SK-N-SH treated with all-trans-retinoic acid at 6 μM for 48 hours (cell line): ENCODE data around the gene NUP54.

Experiments
- CSDC2 ChIP-seq: fragments of 250-450 bp; sonication (Bioruptor Pico); IDR thresholded peaks from 2 replicates; pipeline ENCODE4 v1.5.0; 2020; ENCODE audit warnings: mild to moderate bottlenecking, moderate library complexity
- ESRRG ChIP-seq: fragments of 250-450 bp; sonication (Bioruptor Pico); IDR thresholded peaks from 2 replicates; pipeline ENCODE4 v1.6.1; 2021; ENCODE audit warnings: mild to moderate bottlenecking
- PPARA ChIP-seq: fragments of 250-450 bp; sonication (Bioruptor Pico); IDR thresholded peaks from 2 replicates; pipeline ENCODE4 v1.5.0; 2020; ENCODE audit warnings: mild to moderate bottlenecking, borderline replicate concordance
- RARB ChIP-seq: fragments of 250-450 bp; sonication (Bioruptor Pico); IDR thresholded peaks from 2 replicates; pipeline ENCODE4 v1.8.0; 2021; ENCODE audit warnings: mild to moderate bottlenecking, moderate library complexity
- TOX ChIP-seq: fragments of 250-450 bp; sonication (Bioruptor Pico); IDR thresholded peaks from 2 replicates; pipeline ENCODE4 v1.8.0; 2021; ENCODE audit warnings: mild to moderate bottlenecking, moderate library complexity, borderline replicate concordance
- ZFP30 ChIP-seq: fragments of 450-650 bp; formaldehyde crosslinking; IDR thresholded peaks from 2 replicates; pipeline ENCODE4 v1.5.0; 2022; ENCODE audit warnings: mild to moderate bottlenecking, moderate library complexity
- TF ChIP-seq, protein P1 (sequence below): fragments of 250-450 bp; sonication (Bioruptor Pico); IDR thresholded peaks from 2 replicates; pipeline ENCODE4 v1.8.0; 2020; ENCODE audit warnings: mild to moderate bottlenecking, moderate library complexity, borderline replicate concordance

DNA sequence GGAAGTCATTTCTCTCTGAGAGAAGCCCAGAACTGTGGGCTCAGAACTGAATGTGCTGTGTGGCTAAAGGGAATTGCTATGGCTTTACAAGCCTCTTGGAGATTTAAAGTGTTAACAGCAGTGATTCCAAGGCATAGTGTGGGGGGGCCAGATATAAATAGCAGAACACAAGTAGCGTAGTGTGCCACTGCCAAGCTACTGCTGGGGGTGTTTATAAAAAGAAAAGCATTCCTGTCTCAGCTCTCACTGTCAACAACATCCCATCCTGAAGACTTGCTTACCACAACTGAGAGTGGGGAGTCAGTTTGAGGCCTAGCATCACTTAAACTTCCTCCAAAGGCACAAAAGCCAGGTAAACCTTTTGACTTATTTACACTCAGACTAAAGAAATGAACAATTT, 73.7 kb downstream of the NUP54 start, which contains the start of gene ART3:
- TF ChIP-seq ESRRG (CRISPR knock-in tag) (no peak), CSDC2 (CRISPR knock-in tag) (no peak), PPARA (CRISPR knock-in tag) (no peak), ZFP30 (CRISPR knock-in tag) (no peak), RARB (CRISPR knock-in tag) (no peak), TOX (CRISPR knock-in tag) (no peak)
- TF ChIP-seq, protein P1, sequence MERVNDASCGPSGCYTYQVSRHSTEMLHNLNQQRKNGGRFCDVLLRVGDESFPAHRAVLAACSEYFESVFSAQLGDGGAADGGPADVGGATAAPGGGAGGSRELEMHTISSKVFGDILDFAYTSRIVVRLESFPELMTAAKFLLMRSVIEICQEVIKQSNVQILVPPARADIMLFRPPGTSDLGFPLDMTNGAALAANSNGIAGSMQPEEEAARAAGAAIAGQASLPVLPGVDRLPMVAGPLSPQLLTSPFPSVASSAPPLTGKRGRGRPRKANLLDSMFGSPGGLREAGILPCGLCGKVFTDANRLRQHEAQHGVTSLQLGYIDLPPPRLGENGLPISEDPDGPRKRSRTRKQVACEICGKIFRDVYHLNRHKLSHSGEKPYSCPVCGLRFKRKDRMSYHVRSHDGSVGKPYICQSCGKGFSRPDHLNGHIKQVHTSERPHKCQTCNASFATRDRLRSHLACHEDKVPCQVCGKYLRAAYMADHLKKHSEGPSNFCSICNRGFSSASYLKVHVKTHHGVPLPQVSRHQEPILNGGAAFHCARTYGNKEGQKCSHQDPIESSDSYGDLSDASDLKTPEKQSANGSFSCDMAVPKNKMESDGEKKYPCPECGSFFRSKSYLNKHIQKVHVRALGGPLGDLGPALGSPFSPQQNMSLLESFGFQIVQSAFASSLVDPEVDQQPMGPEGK (CRISPR knock-in tag): no peak
